Activated CD8-positive, alpha-beta T cell treated with anti-CD3 and anti-CD28 coated beads for 36 hours (primary cell): ENCODE data around the gene KRT1. TPM values are rescaled to one million over a fixed set of nuclear protein-coding genes. Genes with fewer than 3 reads are reported as not detected.

Experiments
- ATAC-seq: fragments of 200-7000 bp; cut with Tn5 transposase; one replicate; pipeline ENCODE4 v1.10.0; 2021; ENCODE audit warnings: mild to moderate bottlenecking, moderate library complexity
- CTCF ChIA-PET: fragments of 350-600 bp; sonication (Branson Sonifier 250); formaldehyde crosslinking; loops from one replicate; lab custom pipeline; 2021; ENCODE audit warnings: antibody characterized with exemption; lab: Charles Lee
- POLR2A ChIA-PET: fragments of 350-600 bp; sonication (Branson Sonifier 250); formaldehyde crosslinking; loops from one replicate; lab custom pipeline; 2021; ENCODE audit warnings: antibody characterized with exemption; lab: Charles Lee
- DNase-seq: peaks from one replicate; pipeline ENCODE4 v3.0.0-alpha.2; 2020
- H3K27ac Mint-ChIP-seq: one replicate; pipeline ENCODE4 v1.8.0; 2021; ENCODE audit warnings: mild to moderate bottlenecking, mixed read lengths
- H3K27me3 Mint-ChIP-seq: one replicate; pipeline ENCODE4 v1.8.0; 2021; ENCODE audit warnings: mixed read lengths
- H3K36me3 Mint-ChIP-seq: one replicate; pipeline ENCODE4 v1.8.0; 2021; ENCODE audit warnings: low read depth, mixed read lengths
- H3K4me1 Mint-ChIP-seq: one replicate; pipeline ENCODE4 v1.8.0; 2021; ENCODE audit warnings: low read depth, mixed read lengths
- H3K4me3 Mint-ChIP-seq: one replicate; pipeline ENCODE4 v1.8.0; 2021; ENCODE audit warnings: mild to moderate bottlenecking, moderate library complexity, mixed read lengths
- H3K9me3 Mint-ChIP-seq: one replicate; pipeline ENCODE4 v1.8.0; 2021; ENCODE audit warnings: mixed read lengths
- CTCF ChIP-seq: fragments of 200-600 bp; IDR thresholded peaks from one replicate; pipeline ENCODE4 v1.8.0; 2022; ENCODE audit warnings: antibody characterized with exemption, mild to moderate bottlenecking
- intact Hi-C: fragments of 100-400 bp; cut with micrococcal nuclease; formaldehyde crosslinking; loops from one replicate; pipeline ENCODE4 v1.10.0; 2022
- total RNA-seq, 2 experiments: library from RNA; stranded (reverse); gene quantifications; one replicate each; pipeline ENCODE4 v1.2.3, GENCODE V29; 2021

Gene KRT1
- total RNA-seq, 2 experiments from 2014 or later = not detected

GRCh38 chr12:52708010-52708409 is 27.8 kb upstream of the KRT1 start:
- ChIA-PET POLR2A (no interaction called here), CTCF (interaction anchor here (1.7 to 2.0 kb wide), 2 partner anchors 163 to 172 kb away, joined by 5 read pairs; no protein-coding TSS in a partner anchor)
- intact Hi-C loops = no loop called here
- no peak overlapping the region for H3K27ac Mint-ChIP-seq
- no peaks in the 10 kb centered on the region for H3K36me3 Mint-ChIP-seq
- TF ChIP-seq CTCF = no peak
- no peak for ATAC-seq
- H3K27me3 Mint-ChIP-seq = peaks cover 6% of the 10 kb centered on the region
- no peaks in the 10 kb centered on the region for H3K9me3 Mint-ChIP-seq
- H3K4me3 Mint-ChIP-seq = no peak overlapping the region
- no peak for DNase-seq
- peaks cover 12% of the 10 kb centered on the region for H3K4me1 Mint-ChIP-seq

- Mint-ChIP-seq H3K4me1 (peaks cover 12% of the 10 kb centered on the region), H3K27ac (no peak overlapping the region), H3K27me3 (peaks cover 2% of the 10 kb centered on the region), H3K36me3 (no peaks in the 10 kb centered on the region), H3K9me3 (no peaks in the 10 kb centered on the region), H3K4me3 (no peak overlapping the region)
- ChIA-PET POLR2A (no interaction called here), CTCF (no interaction called here)
- DNase-seq (no peak), ATAC-seq (no peak)
- no peak for TF ChIP-seq CTCF
- intact Hi-C loops = no loop called here
Observed at GRCh38 chr12:52704464-52704863, 24.3 kb upstream of the KRT1 start.

GRCh38 chr12:52703878-52704277 is 23.7 kb upstream of the KRT1 start:
- no peak for TF ChIP-seq CTCF
- H3K4me3 Mint-ChIP-seq = no peak overlapping the region
- ChIA-PET CTCF (no interaction called here), POLR2A (interaction anchor here (0.6 kb wide), 1 partner anchor 14 kb away, joined by 3 read pairs; no protein-coding TSS in a partner anchor)
- intact Hi-C loops = no loop called here
- DNase-seq (no peak), ATAC-seq (no peak)
- H3K36me3 Mint-ChIP-seq = no peaks in the 10 kb centered on the region
- H3K4me1 Mint-ChIP-seq = peaks cover 12% of the 10 kb centered on the region
- no peak overlapping the region for H3K27ac Mint-ChIP-seq
- H3K27me3 Mint-ChIP-seq = peaks cover 2% of the 10 kb centered on the region
- H3K9me3 Mint-ChIP-seq = no peaks in the 10 kb centered on the region

- ATAC-seq (no peak), DNase-seq (no peak)
- Mint-ChIP-seq H3K4me1 (peaks cover 10% of the 10 kb centered on the region), H3K36me3 (no peaks in the 10 kb centered on the region), H3K27me3 (peaks cover 2% of the 10 kb centered on the region), H3K4me3 (no peak within 1 kb of the TSS), H3K9me3 (no peaks in the 10 kb centered on the region), H3K27ac (no peak within 1 kb of the TSS)
- TF ChIP-seq CTCF = no peak
- ChIA-PET POLR2A (interaction anchor here (0.6 kb wide), 1 partner anchor 14 kb away, joined by 3 read pairs; no protein-coding TSS in a partner anchor), CTCF (no interaction called here)
- intact Hi-C loops = no loop called here
Observed at GRCh38 chr12:52703424-52703823, 23.2 kb upstream of the KRT1 start, which contains the start of gene KRT77. KRT77 (minus strand) TSS chr12:52703524; CDS start chr12:52703434, 90 bp downstream.

GRCh38 chr12:52702338-52702737 is 22.1 kb upstream of the KRT1 start:
- no peak for ATAC-seq
- H3K27ac Mint-ChIP-seq = no peak overlapping the region

More at GRCh38 chr12:52702338-52702737, 22.1 kb upstream of the KRT1 start:
- DNase-seq = no peak
- no peak overlapping the region for H3K4me3 Mint-ChIP-seq
- H3K36me3 Mint-ChIP-seq = no peaks in the 10 kb centered on the region
- TF ChIP-seq CTCF = no peak
- POLR2A ChIA-PET = no interaction called here
- no peaks in the 10 kb centered on the region for H3K4me1 Mint-ChIP-seq
- H3K9me3 Mint-ChIP-seq = no peaks in the 10 kb centered on the region
- intact Hi-C loops = no loop called here
- CTCF ChIA-PET = no interaction called here
- H3K27me3 Mint-ChIP-seq = peaks cover 2% of the 10 kb centered on the region
